HCT116 (cell line): ENCODE measurements around the gene TSTD2. TPM values are rescaled to one million over a fixed set of nuclear protein-coding genes. Genes with fewer than 3 reads are reported as not detected.

Experiments used
- ATAC-seq: fragments of 200-7000 bp; cut with Tn5 transposase; 2 replicates; pipeline ENCODE4 v1.9.1; 2020; ENCODE audit warnings: mild to moderate bottlenecking, moderate library complexity
- BruUV-seq: library from RNA; stranded (reverse); fragments of 400-500 nt; replicated peaks from 2 replicates; lab custom pipeline; 2021; lab: Mats Ljungman, UMichigan
- CTCF ChIA-PET: fragments of 300-600 bp; sonication (Branson Sonifier 250); formaldehyde crosslinking; loops from one replicate; lab custom pipeline; 2021; ENCODE audit warnings: antibody characterized with exemption; lab: Charles Lee
- POLR2A ChIA-PET: fragments of 300-600, 350-600 bp; sonication (Branson Sonifier 250); formaldehyde crosslinking; loops from one replicate; lab custom pipeline; 2021; ENCODE audit warnings: antibody characterized with exemption; lab: Charles Lee
- RAD21 ChIA-PET, 2 experiments: fragments of 300-600 bp; sonication (Branson Sonifier 250); formaldehyde crosslinking; loops; one replicate each; lab custom pipeline; 2023; ENCODE audit warnings: low total read pairs in 2 of 2; ENCODE audit not compliant: uncharacterized antibody in 2 of 2, unreplicated experiment in 2 of 2, low non-redundant PET in 1 of 2; lab: Charles Lee
- DNase-seq: peaks from one replicate; pipeline ENCODE4 v3.0.0-alpha.2; 2010; ENCODE audit warnings: low read depth, low spot score
- H2AFZ ChIP-seq: fragments of 200-600 bp; shearing (Covaris generic), sonication (generic); 2 replicates; pipeline ENCODE4 v1.6.1; 2017; ENCODE audit warnings: low read depth, mixed run types, mixed read lengths, antibody characterized with exemption, low read length; ENCODE audit not compliant: poor library complexity, severe bottlenecking
- H3K27ac ChIP-seq: 2 replicates; pipeline ENCODE4 v1.5.1; 2012; ENCODE audit warnings: low read depth, low read length
- H3K27me3 ChIP-seq: fragments of 200-600 bp; sonication (generic); 2 replicates; pipeline ENCODE4 v1.6.1; 2016; ENCODE audit warnings: mixed run types, low read length, mixed read lengths; ENCODE audit not compliant: insufficient read depth
- H3K36me3 ChIP-seq, 2 experiments: fragments of 200-500 bp in 1 of 2; fragments of 200-600 bp in 1 of 2; sonication (Bioruptor generic) in 1 of 2; sonication (generic) in 1 of 2; 2 replicates each; pipeline versions ENCODE4 v1.5.1 to v1.6.1; 2014 to 2016; ENCODE audit warnings: low read length in 2 of 2, inconsistent platforms in 1 of 2, mixed read lengths in 1 of 2, mixed run types in 1 of 2; ENCODE audit not compliant: insufficient read depth in 2 of 2, control insufficient read depth in 1 of 2
- H3K4me1 ChIP-seq, 2 experiments: fragments of 200-600 bp in 1 of 2; sonication (generic) in 1 of 2; 2 replicates each; pipeline versions ENCODE4 v1.5.1 to v1.6.1; 2012 to 2017; ENCODE audit warnings: low read length in 2 of 2, inconsistent platforms in 1 of 2, mild to moderate bottlenecking in 1 of 2, mixed read lengths in 1 of 2, mixed run types in 1 of 2, moderate library complexity in 1 of 2; ENCODE audit not compliant: insufficient read depth in 2 of 2, control insufficient read depth in 1 of 2
- H3K4me2 ChIP-seq: fragments of 200-600 bp; sonication (generic); 2 replicates; pipeline ENCODE4 v1.6.1; 2017; ENCODE audit warnings: mixed run types, low read length, mixed read lengths
- H3K4me3 ChIP-seq, 2 experiments: fragments of 200-600 bp in 1 of 2; sonication (generic) in 1 of 2; replicated peaks in 1 of 2; 2 replicates each; pipeline ENCODE4 v1.5.1; 2011 to 2016; ENCODE audit warnings: low read length in 2 of 2, control low read depth in 1 of 2, low read depth in 1 of 2, mild to moderate bottlenecking in 1 of 2, mixed read lengths in 1 of 2, mixed run types in 1 of 2
- H3K79me2 ChIP-seq: fragments of 200-600 bp; sonication (generic); 2 replicates; pipeline ENCODE4 v1.6.1; 2017; ENCODE audit warnings: mild to moderate bottlenecking, mixed run types, low read length, moderate library complexity, mixed read lengths; ENCODE audit not compliant: insufficient read depth
- H3K9ac ChIP-seq: fragments of 200-600 bp; sonication (generic); 2 replicates; pipeline ENCODE4 v1.6.1; 2016; ENCODE audit warnings: low read length, mixed read lengths
- H3K9me2 ChIP-seq: fragments of 200-600 bp; sonication (generic), shearing (Covaris generic); 2 replicates; pipeline ENCODE4 v1.6.1; 2017; ENCODE audit warnings: mixed run types, mild to moderate bottlenecking, moderate library complexity; ENCODE audit not compliant: insufficient read depth
- H3K9me3 ChIP-seq, 2 experiments: fragments of 200-500 bp in 1 of 2; fragments of 200-600 bp in 1 of 2; sonication (Bioruptor generic) in 1 of 2; sonication (generic) in 1 of 2; 2 replicates each; pipeline ENCODE4 v1.6.1; 2014 to 2017; ENCODE audit warnings: low read length in 2 of 2, mixed read lengths in 2 of 2, inconsistent platforms in 1 of 2, low read depth in 1 of 2, mild to moderate bottlenecking in 1 of 2, mixed run types in 1 of 2, moderate library complexity in 1 of 2; ENCODE audit not compliant: control insufficient read depth in 1 of 2, insufficient read depth in 1 of 2
- H4K20me1 ChIP-seq: fragments of 200-600 bp; sonication (generic), shearing (Covaris generic); 2 replicates; pipeline ENCODE4 v1.6.1; 2017; ENCODE audit warnings: mixed run types, mild to moderate bottlenecking, moderate library complexity; ENCODE audit not compliant: insufficient read depth
- CEBPB ChIP-seq: IDR thresholded peaks from 2 replicates; pipeline ENCODE4 v1.6.1; 2012; ENCODE audit warnings: low read depth
- EGR1 ChIP-seq: IDR thresholded peaks from 2 replicates; pipeline ENCODE4 v1.6.1; 2012; ENCODE audit warnings: low read depth
- EZH2 ChIP-seq: fragments of 200-600 bp; sonication (generic); IDR thresholded peaks from 2 replicates; pipeline ENCODE4 v1.6.1; 2017; ENCODE audit warnings: antibody characterized with exemption, mixed run types
- EZH2phosphoT487 ChIP-seq: fragments of 200-600 bp; IDR thresholded peaks from 2 replicates; pipeline ENCODE4 v1.6.1; 2018; ENCODE audit warnings: antibody characterized with exemption, borderline replicate concordance
- FOSL1 ChIP-seq: IDR thresholded peaks from 2 replicates; pipeline ENCODE4 v1.6.1; 2012; ENCODE audit warnings: low read depth
- JUND ChIP-seq: IDR thresholded peaks from 2 replicates; pipeline ENCODE4 v1.6.1; 2012
- POLR2A ChIP-seq: IDR thresholded peaks from 2 replicates; pipeline ENCODE4 v1.7.0; 2011; ENCODE audit warnings: borderline replicate concordance; ENCODE audit not compliant: insufficient read depth, insufficient read length; ENCODE audit errors: extremely low read depth
- POLR2AphosphoS5 ChIP-seq: IDR thresholded peaks from 2 replicates; pipeline ENCODE4 v1.6.1; 2011; ENCODE audit warnings: mild to moderate bottlenecking, low read depth, low read length, moderate library complexity
- RAD21 ChIP-seq: IDR thresholded peaks from 2 replicates; pipeline ENCODE4 v1.6.1; 2012; ENCODE audit warnings: low read depth, mild to moderate bottlenecking
- SIN3A ChIP-seq: IDR thresholded peaks from 2 replicates; pipeline ENCODE4 v1.6.1; 2012; ENCODE audit warnings: low read depth
- SP1 ChIP-seq: IDR thresholded peaks from 2 replicates; pipeline ENCODE4 v1.6.1; 2012; ENCODE audit warnings: low read depth
- SRF ChIP-seq: IDR thresholded peaks from 2 replicates; pipeline ENCODE4 v1.6.1; 2012; ENCODE audit warnings: low read depth
- YY1 ChIP-seq: IDR thresholded peaks from 2 replicates; pipeline ENCODE4 v1.6.1; 2011; ENCODE audit warnings: low read length, low read depth, moderate library complexity, mild to moderate bottlenecking; ENCODE audit not compliant: insufficient replicate concordance; ENCODE audit errors: extremely low read depth
- ZNF274 ChIP-seq: fragments of 200-500 bp; sonication (Bioruptor generic); IDR thresholded peaks from 2 replicates; pipeline ENCODE4 v1.6.1; 2014; ENCODE audit warnings: mild to moderate bottlenecking, low read depth, low read length, inconsistent platforms
- intact Hi-C: fragments of 100-400 bp; cut with micrococcal nuclease; formaldehyde crosslinking; loops from 2 replicates; pipeline ENCODE4 v1.10.0; 2022
- total RNA-seq: library from RNA; stranded (reverse); gene quantifications from one replicate; pipeline ENCODE4 v1.2.1, GENCODE V29; 2021; ENCODE audit not compliant: unreplicated experiment
- TF ChIP-seq, protein P1 (sequence below): IDR thresholded peaks from 2 replicates; pipeline ENCODE4 v1.6.1; 2012; ENCODE audit warnings: low read depth
- TF ChIP-seq, protein P2 (sequence below): IDR thresholded peaks from 2 replicates; pipeline ENCODE4 v1.6.1; 2012
- TF ChIP-seq, protein P3 (sequence below): IDR thresholded peaks from 2 replicates; pipeline ENCODE4 v1.6.1; 2012
- TF ChIP-seq, protein P4 (sequence below): IDR thresholded peaks from 2 replicates; pipeline ENCODE4 v1.6.1; 2011; ENCODE audit warnings: mild to moderate bottlenecking, low read length, moderate library complexity; ENCODE audit not compliant: insufficient replicate concordance; ENCODE audit errors: extremely low read depth

Gene TSTD2
- total RNA-seq, 1 experiment from 2014 or later, result 16.0 TPM

DNA sequence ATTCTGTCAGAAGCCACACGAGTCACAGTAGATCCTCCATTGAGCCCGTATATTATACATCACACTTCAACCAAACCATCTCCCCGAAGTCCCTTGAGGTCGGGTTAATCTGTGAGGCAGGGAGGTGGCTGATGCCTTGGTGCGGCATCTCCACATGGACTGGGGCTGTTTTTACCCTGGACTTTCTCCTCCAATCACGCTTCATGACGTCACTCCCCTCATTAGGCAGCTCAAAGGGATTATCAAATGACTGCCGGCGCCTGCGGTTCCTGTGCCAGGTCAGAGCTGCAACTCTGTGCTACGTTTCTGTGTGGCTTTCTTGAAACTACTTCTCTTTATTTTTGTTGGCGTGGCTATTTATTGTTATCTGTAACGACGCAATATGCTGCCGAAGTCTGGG lies 78.0 kb downstream of the TSTD2 start (continued):
- TF ChIP-seq EZH2phosphoT487 (no peak), CEBPB (no peak), SP1 (no peak), FOSL1 (no peak), SIN3A (no peak), JUND (no peak), POLR2A (no peak), EGR1 (no peak)
- TF ChIP-seq, protein P1, sequence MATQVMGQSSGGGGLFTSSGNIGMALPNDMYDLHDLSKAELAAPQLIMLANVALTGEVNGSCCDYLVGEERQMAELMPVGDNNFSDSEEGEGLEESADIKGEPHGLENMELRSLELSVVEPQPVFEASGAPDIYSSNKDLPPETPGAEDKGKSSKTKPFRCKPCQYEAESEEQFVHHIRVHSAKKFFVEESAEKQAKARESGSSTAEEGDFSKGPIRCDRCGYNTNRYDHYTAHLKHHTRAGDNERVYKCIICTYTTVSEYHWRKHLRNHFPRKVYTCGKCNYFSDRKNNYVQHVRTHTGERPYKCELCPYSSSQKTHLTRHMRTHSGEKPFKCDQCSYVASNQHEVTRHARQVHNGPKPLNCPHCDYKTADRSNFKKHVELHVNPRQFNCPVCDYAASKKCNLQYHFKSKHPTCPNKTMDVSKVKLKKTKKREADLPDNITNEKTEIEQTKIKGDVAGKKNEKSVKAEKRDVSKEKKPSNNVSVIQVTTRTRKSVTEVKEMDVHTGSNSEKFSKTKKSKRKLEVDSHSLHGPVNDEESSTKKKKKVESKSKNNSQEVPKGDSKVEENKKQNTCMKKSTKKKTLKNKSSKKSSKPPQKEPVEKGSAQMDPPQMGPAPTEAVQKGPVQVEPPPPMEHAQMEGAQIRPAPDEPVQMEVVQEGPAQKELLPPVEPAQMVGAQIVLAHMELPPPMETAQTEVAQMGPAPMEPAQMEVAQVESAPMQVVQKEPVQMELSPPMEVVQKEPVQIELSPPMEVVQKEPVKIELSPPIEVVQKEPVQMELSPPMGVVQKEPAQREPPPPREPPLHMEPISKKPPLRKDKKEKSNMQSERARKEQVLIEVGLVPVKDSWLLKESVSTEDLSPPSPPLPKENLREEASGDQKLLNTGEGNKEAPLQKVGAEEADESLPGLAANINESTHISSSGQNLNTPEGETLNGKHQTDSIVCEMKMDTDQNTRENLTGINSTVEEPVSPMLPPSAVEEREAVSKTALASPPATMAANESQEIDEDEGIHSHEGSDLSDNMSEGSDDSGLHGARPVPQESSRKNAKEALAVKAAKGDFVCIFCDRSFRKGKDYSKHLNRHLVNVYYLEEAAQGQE, result no peak
- TF ChIP-seq, protein P2, sequence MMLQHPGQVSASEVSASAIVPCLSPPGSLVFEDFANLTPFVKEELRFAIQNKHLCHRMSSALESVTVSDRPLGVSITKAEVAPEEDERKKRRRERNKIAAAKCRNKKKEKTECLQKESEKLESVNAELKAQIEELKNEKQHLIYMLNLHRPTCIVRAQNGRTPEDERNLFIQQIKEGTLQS, result no peak
- TF ChIP-seq, protein P3, sequence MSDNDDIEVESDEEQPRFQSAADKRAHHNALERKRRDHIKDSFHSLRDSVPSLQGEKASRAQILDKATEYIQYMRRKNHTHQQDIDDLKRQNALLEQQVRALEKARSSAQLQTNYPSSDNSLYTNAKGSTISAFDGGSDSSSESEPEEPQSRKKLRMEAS, result no peak
- TF ChIP-seq, all 23 proteins: peak for 0

DNA sequence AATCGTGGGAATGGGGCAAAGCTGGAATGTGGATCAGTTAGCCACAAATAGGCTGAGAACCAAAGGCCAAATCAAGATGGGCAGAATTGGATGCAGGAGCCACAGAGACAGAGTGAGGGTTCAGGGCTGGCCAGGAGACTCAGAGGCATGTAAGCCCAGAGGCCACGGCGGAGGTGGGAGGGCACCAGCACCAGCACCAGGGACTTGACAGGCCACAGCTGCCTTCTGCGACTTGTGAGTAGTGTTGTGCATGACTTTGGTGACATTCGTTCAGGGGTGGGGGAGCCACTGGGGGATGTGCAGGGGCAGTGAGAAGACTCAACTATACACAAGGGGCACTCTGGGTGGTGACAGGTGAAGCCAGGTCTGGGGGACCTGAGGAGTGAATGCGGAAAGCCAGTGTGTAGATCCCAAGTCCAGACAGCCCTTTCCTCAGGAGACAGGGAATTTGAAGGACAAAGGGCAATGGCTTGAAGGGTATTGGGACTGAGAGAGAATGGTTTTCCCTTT lies 78.5 kb downstream of the TSTD2 start:
- Histone ChIP-seq H3K4me2 (no peak overlapping the region), H3K36me3 (no peaks in the 10 kb centered on the region), H3K27me3 (no peaks in the 10 kb centered on the region), H3K9me2 (no peaks in the 10 kb centered on the region), H3K79me2 (no peaks in the 10 kb centered on the region), H3K27ac (no peak overlapping the region), H3K9me3 (no peaks in the 10 kb centered on the region), H3K4me1 (no peaks in the 10 kb centered on the region), H4K20me1 (no peaks in the 10 kb centered on the region), H3K9ac (no peak overlapping the region), H3K4me3 (no peak overlapping the region), H2AFZ (no peak overlapping the region)
- BruUV-seq, result no TSS peak
- no peak for ATAC-seq
- intact Hi-C loops, result no loop called here
- RAD21 ChIA-PET, result no interaction called here
- CTCF ChIA-PET, result no interaction called here
- POLR2A ChIA-PET, result no interaction called here
- DNase-seq, result no peak
- TF ChIP-seq JUND (no peak), EGR1 (no peak), YY1 (no peak), SIN3A (no peak), EZH2 (no peak), SRF (no peak), ZNF274 (no peak), POLR2AphosphoS5 (no peak), RAD21 (no peak), EZH2phosphoT487 (no peak)
- TF ChIP-seq, protein P3, result no peak
- TF ChIP-seq, protein P4, sequence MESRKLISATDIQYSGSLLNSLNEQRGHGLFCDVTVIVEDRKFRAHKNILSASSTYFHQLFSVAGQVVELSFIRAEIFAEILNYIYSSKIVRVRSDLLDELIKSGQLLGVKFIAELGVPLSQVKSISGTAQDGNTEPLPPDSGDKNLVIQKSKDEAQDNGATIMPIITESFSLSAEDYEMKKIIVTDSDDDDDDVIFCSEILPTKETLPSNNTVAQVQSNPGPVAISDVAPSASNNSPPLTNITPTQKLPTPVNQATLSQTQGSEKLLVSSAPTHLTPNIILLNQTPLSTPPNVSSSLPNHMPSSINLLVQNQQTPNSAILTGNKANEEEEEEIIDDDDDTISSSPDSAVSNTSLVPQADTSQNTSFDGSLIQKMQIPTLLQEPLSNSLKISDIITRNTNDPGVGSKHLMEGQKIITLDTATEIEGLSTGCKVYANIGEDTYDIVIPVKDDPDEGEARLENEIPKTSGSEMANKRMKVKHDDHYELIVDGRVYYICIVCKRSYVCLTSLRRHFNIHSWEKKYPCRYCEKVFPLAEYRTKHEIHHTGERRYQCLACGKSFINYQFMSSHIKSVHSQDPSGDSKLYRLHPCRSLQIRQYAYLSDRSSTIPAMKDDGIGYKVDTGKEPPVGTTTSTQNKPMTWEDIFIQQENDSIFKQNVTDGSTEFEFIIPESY, result no peak
